Panc1 (cell line): ENCODE results near the gene VWA3B. TPM values are rescaled to one million over a fixed set of nuclear protein-coding genes. Genes with fewer than 3 reads are reported as not detected.

Experiments used
- ATAC-seq: fragments of 200-7000 bp; cut with Tn5 transposase; 2 replicates; pipeline ENCODE4 v1.9.1; 2020; ENCODE audit warnings: mild to moderate bottlenecking, moderate library complexity
- BruUV-seq: library from RNA; stranded (reverse); fragments of 400-500 nt; replicated peaks from 2 replicates; lab custom pipeline; 2021; lab: Mats Ljungman, UMichigan
- CTCF ChIA-PET: fragments of 300-600 bp; sonication (Branson Sonifier 250); formaldehyde crosslinking; loops from one replicate; lab custom pipeline; 2022; ENCODE audit warnings: antibody characterized with exemption; lab: Charles Lee
- POLR2A ChIA-PET: fragments of 300-600 bp; sonication (Branson Sonifier 250); formaldehyde crosslinking; loops from one replicate; lab custom pipeline; 2022; ENCODE audit warnings: antibody characterized with exemption; lab: Charles Lee
- DNase-seq: peaks from one replicate; pipeline ENCODE4 v3.0.0-alpha.2; 2010; ENCODE audit warnings: low read depth, low spot score
- H3K27ac ChIP-seq: 2 replicates; pipeline ENCODE4 v1.5.1; 2011; ENCODE audit warnings: mild to moderate bottlenecking, low read length, inconsistent platforms
- H3K27me3 ChIP-seq: fragments of 200-500 bp; sonication (Bioruptor generic); 2 replicates; pipeline ENCODE4 v1.6.0; 2014; ENCODE audit warnings: low read length, inconsistent platforms; ENCODE audit not compliant: control insufficient read depth, insufficient read depth
- H3K36me3 ChIP-seq: fragments of 200-500 bp; sonication (Bioruptor generic); 2 replicates; pipeline ENCODE4 v1.5.1; 2014; ENCODE audit warnings: inconsistent platforms, mild to moderate bottlenecking, low read length, moderate library complexity; ENCODE audit not compliant: control insufficient read depth, insufficient read depth
- H3K4me1 ChIP-seq: 2 replicates; pipeline ENCODE4 v1.5.1; 2011; ENCODE audit warnings: inconsistent platforms, mild to moderate bottlenecking, low read length, moderate library complexity; ENCODE audit not compliant: control insufficient read depth, insufficient read depth
- H3K4me3 ChIP-seq, 2 experiments: 2 replicates each; pipeline ENCODE4 v1.5.1; 2011 to 2012; ENCODE audit warnings: low read depth in 2 of 2, low read length in 2 of 2, mild to moderate bottlenecking in 2 of 2, inconsistent platforms in 1 of 2, moderate library complexity in 1 of 2
- H3K9me3 ChIP-seq: fragments of 200-500 bp; sonication (Bioruptor generic); 2 replicates; pipeline ENCODE4 v1.5.1; 2014; ENCODE audit warnings: low read depth, mild to moderate bottlenecking, inconsistent platforms, low read length, moderate library complexity; ENCODE audit not compliant: control insufficient read depth, insufficient read depth
- POLR2AphosphoS5 ChIP-seq: IDR thresholded peaks from 2 replicates; pipeline ENCODE4 v1.6.1; 2012; ENCODE audit warnings: mild to moderate bottlenecking, low read depth, low read length, moderate library complexity
- SIN3A ChIP-seq: IDR thresholded peaks from 2 replicates; pipeline ENCODE4 v1.6.1; 2012; ENCODE audit warnings: low read depth, mild to moderate bottlenecking, low read length, moderate library complexity, borderline replicate concordance; ENCODE audit not compliant: insufficient read depth
- TCF7L2 ChIP-seq: IDR thresholded peaks from 2 replicates; pipeline ENCODE4 v1.6.1; 2011; ENCODE audit warnings: mild to moderate bottlenecking, low read depth, low read length, inconsistent platforms
- in situ Hi-C: cut with HindIII; loops from 2 replicates; pipeline ENCODE4 v1.10.0; 2016; ENCODE audit warnings: low sequenced_read_pairs, low pct_unique_long_range_greater_than_20kb
- intact Hi-C: fragments of 100-400 bp; cut with micrococcal nuclease; formaldehyde crosslinking; loops from one replicate; pipeline ENCODE4 v1.10.0; 2022; ENCODE audit not compliant: unreplicated experiment
- total RNA-seq: library from RNA; stranded (reverse); gene quantifications from one replicate; pipeline ENCODE4 v1.2.1, GENCODE V29; 2021; ENCODE audit not compliant: unreplicated experiment
- TF ChIP-seq, protein P1 (sequence below), 2 experiments: IDR thresholded peaks; 2 replicates each; pipeline ENCODE4 v1.6.1; 2011 to 2012; ENCODE audit warnings: low read depth in 2 of 2, control low read depth in 1 of 2, low read length in 1 of 2, mild to moderate bottlenecking in 1 of 2, moderate library complexity in 1 of 2; ENCODE audit not compliant: insufficient read depth in 1 of 2
- TF ChIP-seq, protein P2 (sequence below): fragments of 450-650 bp; IDR thresholded peaks from 2 replicates; pipeline ENCODE4 v1.5.1; 2017; ENCODE audit warnings: mild to moderate bottlenecking

VWA3B gene
- total RNA-seq, 1 experiment from 2014 or later, result not detected

DNA sequence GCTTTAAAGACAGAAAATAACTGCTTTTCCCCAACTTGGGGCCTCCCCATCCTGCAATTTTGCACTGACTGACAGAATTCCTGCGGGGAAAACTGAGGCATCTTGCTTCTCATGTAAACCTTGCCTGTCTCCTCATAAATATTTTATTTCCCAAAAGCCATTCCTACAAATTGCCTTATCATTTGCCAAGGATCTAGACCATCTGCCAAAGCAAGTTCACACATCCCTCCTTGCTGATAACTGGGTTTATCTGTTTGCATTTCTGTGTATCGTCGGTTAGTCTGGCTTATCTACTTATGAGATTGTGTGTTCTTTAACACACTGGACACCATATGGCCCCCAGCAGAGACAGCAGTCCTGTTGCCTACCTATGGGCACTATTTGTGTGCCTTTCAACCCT lies 256.3 kb downstream of the VWA3B start:
- ChIA-PET CTCF (no interaction called here), POLR2A (no interaction called here)
- no peak overlapping the region for H3K4me3 ChIP-seq
- DNase-seq (no peak), ATAC-seq (no peak)
- intact Hi-C loops (no loop called here), in situ Hi-C loops (no loop called here)
- no peak overlapping the region for H3K27ac ChIP-seq
- no peaks in the 10 kb centered on the region for H3K4me1 ChIP-seq
- TF ChIP-seq, protein P1, sequence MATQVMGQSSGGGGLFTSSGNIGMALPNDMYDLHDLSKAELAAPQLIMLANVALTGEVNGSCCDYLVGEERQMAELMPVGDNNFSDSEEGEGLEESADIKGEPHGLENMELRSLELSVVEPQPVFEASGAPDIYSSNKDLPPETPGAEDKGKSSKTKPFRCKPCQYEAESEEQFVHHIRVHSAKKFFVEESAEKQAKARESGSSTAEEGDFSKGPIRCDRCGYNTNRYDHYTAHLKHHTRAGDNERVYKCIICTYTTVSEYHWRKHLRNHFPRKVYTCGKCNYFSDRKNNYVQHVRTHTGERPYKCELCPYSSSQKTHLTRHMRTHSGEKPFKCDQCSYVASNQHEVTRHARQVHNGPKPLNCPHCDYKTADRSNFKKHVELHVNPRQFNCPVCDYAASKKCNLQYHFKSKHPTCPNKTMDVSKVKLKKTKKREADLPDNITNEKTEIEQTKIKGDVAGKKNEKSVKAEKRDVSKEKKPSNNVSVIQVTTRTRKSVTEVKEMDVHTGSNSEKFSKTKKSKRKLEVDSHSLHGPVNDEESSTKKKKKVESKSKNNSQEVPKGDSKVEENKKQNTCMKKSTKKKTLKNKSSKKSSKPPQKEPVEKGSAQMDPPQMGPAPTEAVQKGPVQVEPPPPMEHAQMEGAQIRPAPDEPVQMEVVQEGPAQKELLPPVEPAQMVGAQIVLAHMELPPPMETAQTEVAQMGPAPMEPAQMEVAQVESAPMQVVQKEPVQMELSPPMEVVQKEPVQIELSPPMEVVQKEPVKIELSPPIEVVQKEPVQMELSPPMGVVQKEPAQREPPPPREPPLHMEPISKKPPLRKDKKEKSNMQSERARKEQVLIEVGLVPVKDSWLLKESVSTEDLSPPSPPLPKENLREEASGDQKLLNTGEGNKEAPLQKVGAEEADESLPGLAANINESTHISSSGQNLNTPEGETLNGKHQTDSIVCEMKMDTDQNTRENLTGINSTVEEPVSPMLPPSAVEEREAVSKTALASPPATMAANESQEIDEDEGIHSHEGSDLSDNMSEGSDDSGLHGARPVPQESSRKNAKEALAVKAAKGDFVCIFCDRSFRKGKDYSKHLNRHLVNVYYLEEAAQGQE (IDR thresholded peaks at IDR 0.05; ENCODE audit: insufficient read depth in 1 of 2, low read depth in 2 of 2, low read length in 1 of 2), result no peak
- TF ChIP-seq SIN3A (no peak), TCF7L2 (no peak), POLR2AphosphoS5 (no peak)
- TF ChIP-seq, protein P2, sequence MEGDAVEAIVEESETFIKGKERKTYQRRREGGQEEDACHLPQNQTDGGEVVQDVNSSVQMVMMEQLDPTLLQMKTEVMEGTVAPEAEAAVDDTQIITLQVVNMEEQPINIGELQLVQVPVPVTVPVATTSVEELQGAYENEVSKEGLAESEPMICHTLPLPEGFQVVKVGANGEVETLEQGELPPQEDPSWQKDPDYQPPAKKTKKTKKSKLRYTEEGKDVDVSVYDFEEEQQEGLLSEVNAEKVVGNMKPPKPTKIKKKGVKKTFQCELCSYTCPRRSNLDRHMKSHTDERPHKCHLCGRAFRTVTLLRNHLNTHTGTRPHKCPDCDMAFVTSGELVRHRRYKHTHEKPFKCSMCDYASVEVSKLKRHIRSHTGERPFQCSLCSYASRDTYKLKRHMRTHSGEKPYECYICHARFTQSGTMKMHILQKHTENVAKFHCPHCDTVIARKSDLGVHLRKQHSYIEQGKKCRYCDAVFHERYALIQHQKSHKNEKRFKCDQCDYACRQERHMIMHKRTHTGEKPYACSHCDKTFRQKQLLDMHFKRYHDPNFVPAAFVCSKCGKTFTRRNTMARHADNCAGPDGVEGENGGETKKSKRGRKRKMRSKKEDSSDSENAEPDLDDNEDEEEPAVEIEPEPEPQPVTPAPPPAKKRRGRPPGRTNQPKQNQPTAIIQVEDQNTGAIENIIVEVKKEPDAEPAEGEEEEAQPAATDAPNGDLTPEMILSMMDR, result no peak
- no peaks in the 10 kb centered on the region for H3K9me3 ChIP-seq
- no TSS peak for BruUV-seq
- H3K36me3 ChIP-seq, result no peaks in the 10 kb centered on the region
- peaks cover 26% of the 10 kb centered on the region for H3K27me3 ChIP-seq

DNA sequence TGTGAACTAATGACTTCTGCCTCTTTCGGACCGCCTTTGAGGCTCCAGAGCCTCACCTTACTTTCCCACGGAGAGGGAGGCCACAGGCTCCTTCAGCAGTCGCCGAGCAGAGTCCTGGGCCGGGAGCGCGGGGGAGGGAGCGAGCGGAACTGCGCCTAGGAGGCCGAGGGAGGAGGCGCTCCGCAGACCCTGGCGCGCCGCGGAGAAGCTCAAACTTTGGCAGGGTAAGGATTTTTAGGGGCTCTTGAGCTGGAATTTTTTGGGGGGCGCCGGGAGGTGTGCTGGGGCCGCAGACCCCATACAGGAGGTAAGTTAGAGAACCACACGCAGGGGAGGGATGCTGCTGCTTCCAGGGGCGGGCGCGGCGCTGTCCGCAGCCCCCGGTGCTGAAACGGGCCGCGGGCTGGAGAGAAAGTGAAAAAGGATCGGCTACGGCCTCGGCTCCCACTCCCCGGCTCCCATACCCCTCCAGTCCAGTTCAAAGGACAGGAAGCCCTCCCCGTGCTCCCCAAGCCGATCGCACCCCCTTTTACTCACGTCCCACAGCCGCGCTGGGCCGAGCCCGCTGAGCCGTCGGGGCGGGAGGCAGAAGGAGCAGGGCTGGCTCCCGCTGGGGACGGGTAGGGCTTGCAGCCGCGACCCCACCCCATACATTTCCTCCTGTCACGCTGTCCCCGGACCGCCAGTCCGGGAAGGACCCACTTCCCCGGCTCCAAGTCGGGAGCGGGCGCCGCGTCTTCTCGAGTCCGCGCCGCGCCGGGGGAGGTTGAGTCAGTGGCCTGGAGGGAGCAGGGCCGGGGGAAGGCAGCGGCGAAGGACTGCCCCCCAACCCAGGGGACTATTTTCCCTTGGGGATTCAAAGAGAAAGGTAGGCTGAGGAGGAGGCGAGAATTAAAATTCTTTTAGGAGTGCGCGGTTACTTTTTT lies 259.6 kb downstream of the VWA3B start, which contains the start of gene CNGA3:
Gene CNGA3 (plus strand): TSS at position 146 of the 926 bp plus-strand sequence. CDS start 23,520 bp downstream, outside the sequence.
- Histone ChIP-seq H3K27me3 (peaks cover 29% of the 10 kb centered on the region), H3K4me1 (no peaks in the 10 kb centered on the region), H3K27ac (no peak within 1 kb of the TSS), H3K36me3 (no peaks in the 10 kb centered on the region), H3K4me3 (0 out of 4 replicates have a peak within 1 kb of the TSS, but pooled peaks of 1 of the 2 experiments have one; percentile 14), H3K9me3 (no peaks in the 10 kb centered on the region)
- CTCF ChIA-PET, result no interaction called here
- DNase-seq (no peak), ATAC-seq (peak; percentile 71)
- TF ChIP-seq, protein P1 (IDR thresholded peaks at IDR 0.05; ENCODE audit: insufficient read depth in 1 of 2, low read depth in 2 of 2, low read length in 1 of 2), result peak; percentile 87 to 89
- TF ChIP-seq, protein P2, result no peak
- POLR2A ChIA-PET, result no interaction called here
- in situ Hi-C loops, result no loop called here
- no TSS peak for BruUV-seq
- intact Hi-C loops, result no loop called here
